Hepatocyte (in vitro differentiated cells): ENCODE measurements around the gene HYAL2.

Source experiments
- EZH2 ChIP-seq: fragments of 200-600 bp; sonication (generic); IDR thresholded peaks from 2 replicates; pipeline ENCODE4 v1.6.1; 2016; ENCODE audit warnings: antibody characterized with exemption, mild to moderate bottlenecking, borderline replicate concordance
- EZH2phosphoT487 ChIP-seq: fragments of 200-600 bp; sonication (generic); IDR thresholded peaks from one replicate; pipeline ENCODE4 v1.6.1; 2018; ENCODE audit warnings: antibody characterized with exemption, mild to moderate bottlenecking, low read depth, moderate library complexity; ENCODE audit not compliant: unreplicated experiment, severe bottlenecking
- TF ChIP-seq, protein P1 (sequence below): fragments of 200-600 bp; sonication (generic); IDR thresholded peaks from 2 replicates; pipeline ENCODE4 v1.5.1; 2016; ENCODE audit warnings: antibody characterized with exemption, mild to moderate bottlenecking; ENCODE audit not compliant: poor library complexity

DNA sequence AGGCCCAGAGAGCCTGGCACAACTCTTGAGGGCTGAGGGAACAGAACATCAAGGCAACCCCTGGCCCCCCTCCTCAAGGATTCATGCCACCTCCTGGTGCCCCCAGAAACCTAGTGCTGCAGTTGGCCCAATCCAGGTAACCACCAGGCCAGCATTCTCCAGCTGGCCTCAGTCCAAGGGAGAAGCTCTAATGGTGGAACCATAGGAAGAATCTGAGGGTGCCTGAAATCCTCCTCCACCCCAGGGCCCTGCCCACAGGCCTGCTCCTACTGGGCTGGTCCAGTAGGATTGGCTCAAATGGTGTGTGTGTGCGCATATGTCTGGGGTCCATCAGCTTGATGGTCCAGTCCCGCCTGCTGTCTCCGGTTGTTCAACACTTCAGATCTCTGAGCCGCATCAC lies 7.7 kb downstream of the HYAL2 start:
- TF ChIP-seq, protein P1, sequence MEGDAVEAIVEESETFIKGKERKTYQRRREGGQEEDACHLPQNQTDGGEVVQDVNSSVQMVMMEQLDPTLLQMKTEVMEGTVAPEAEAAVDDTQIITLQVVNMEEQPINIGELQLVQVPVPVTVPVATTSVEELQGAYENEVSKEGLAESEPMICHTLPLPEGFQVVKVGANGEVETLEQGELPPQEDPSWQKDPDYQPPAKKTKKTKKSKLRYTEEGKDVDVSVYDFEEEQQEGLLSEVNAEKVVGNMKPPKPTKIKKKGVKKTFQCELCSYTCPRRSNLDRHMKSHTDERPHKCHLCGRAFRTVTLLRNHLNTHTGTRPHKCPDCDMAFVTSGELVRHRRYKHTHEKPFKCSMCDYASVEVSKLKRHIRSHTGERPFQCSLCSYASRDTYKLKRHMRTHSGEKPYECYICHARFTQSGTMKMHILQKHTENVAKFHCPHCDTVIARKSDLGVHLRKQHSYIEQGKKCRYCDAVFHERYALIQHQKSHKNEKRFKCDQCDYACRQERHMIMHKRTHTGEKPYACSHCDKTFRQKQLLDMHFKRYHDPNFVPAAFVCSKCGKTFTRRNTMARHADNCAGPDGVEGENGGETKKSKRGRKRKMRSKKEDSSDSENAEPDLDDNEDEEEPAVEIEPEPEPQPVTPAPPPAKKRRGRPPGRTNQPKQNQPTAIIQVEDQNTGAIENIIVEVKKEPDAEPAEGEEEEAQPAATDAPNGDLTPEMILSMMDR = no peak
- TF ChIP-seq EZH2 (no peak), EZH2phosphoT487 (no peak)
